GM21526 (cell line): ENCODE measurements around the gene PTPRG.

Experiments used
- ATAC-seq: cut with Tn5 transposase; IDR thresholded peaks from one replicate; pipeline ENCODE4 v1.9.1; 2021; ENCODE audit warnings: moderate library complexity; ENCODE audit not compliant: unreplicated experiment, low FRiP score

Gene PTPRG

GRCh38 chr3:61582846-61583245 is 21.5 kb downstream of the PTPRG start:
- no peak for ATAC-seq

- ATAC-seq = no peak
These were observed 22.8 kb downstream of the PTPRG start for GRCh38 chr3:61583890-61584875.

- no peak for ATAC-seq
These were observed 28.5 kb downstream of the PTPRG start for GRCh38 chr3:61589856-61590255.

GRCh38 chr3:61591300-61591699 is 29.9 kb downstream of the PTPRG start:
- ATAC-seq = no peak

DNA sequence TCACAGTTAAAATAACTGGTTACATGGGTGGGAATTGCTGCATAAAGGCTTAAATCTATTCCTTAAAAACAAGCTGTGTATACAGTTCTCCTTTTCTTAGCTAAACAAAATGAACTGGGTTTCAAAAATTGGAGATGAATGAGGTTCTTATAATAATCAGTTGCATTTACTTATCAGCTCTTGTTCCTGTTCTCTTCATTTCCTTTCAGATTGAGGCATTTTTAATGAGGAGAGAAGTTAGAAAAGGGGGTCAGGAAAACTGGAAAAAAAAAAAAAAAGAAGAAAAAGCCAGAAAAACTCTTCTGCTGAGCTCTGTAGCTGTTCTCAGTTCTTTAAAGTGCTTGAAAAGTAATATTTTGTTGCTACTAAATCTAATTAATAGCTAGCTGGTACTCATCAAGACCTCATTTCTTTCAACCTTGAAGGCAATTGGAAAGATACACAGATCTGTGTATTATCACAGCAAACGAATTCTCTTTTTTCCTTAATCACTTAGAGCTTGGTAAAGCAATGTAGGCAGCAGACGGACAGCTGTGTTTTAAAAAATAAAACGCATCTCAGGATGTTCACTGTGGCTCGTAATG is 32.2 kb downstream of the PTPRG start:
- ATAC-seq = no peak

DNA sequence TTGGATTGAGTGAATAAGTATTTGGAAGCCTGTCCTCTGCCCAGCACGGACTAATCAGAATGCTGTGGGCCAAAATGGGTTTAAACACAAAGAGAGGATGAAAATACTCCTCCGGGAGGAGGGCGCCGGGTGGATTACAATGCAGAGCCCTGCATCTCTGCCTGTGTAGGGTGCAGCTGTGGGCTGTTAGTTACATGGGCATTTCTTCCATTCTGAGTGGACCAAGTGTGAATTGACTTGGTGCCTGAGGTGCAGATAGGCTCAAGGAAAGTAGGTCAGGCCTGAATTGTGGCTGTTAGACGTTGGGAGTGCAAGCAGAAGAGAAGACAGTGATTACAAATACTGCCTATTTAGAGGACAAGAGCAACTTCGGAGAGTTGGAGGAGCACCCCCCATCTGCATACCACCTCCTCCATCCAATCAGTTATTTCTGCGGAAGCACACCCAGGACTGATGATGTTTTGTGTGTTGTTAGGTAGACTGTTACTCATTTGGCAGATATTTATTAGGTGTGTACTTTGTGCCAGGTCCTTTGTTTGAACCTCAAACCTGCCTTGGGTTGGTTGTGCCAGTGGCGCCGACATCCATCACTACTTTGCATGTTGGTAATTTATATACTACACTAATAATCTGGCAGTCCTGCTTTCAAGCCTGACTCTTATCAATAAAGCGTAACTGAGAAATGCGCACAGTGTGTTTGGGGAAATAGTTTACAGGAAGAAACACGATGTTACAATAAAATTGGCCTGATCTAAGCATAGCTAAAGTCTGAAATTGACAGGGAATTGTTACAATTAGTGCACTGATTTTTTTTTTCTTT is 33.0 kb downstream of the PTPRG start:
- no peak for ATAC-seq

DNA sequence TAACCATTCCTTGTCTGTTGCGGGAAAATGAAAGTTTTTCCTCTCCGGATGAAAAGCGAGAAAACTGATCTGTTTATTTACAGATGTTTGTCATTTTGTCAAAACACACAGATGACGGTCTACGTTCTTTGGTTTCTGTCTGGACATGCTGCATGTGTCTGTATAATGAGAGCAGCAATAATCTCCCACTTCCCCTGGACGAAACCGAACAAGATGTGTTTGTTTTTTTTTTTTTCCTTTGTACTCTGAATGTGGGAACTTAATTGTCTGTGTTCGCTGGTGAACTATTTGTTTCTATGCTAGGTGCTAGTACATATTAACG is 33.6 kb downstream of the PTPRG start:
- no peak for ATAC-seq

GRCh38 chr3:61595288-61595687 is 33.9 kb downstream of the PTPRG start:
- ATAC-seq = no peak

GRCh38 chr3:61595826-61596225 is 34.5 kb downstream of the PTPRG start:
- no peak for ATAC-seq

DNA sequence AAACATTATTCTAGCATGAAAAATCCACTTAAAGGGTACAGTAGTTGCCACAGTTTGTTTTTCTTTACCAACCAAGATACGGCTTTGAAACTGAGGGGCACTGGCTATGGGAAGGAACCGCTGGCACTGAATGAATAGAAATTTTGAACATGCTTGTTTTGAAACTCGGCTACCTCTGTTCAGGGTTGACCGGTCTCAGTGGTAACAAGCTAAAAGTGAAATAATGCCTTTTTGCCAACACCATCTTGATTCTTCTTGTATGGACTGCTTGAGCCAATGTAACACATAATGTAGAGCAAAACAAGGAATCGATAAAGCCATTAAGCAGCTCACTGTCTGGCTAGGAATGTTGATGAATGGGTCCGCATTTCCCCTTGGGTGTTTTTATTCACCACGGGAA is 36.5 kb downstream of the PTPRG start:
- no peak for ATAC-seq

DNA sequence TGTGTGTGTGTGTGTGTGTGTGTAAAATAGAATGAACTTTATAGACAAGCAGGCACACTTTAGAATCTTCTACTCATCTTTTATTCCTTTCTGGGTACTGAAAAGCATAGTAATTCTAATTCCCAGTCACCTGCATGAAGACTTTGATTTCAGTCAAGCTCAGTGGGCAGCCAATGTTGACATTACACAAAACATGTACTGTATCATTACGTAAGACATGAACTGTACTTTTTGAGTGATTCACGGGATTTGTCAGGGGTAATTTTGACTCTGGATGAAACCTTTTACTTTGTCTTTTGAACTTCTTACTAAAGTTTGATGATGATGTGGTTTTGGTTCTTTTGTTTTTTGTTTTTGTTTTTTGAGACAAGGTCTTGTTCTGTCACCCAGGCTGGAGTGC is 38.8 kb downstream of the PTPRG start:
- ATAC-seq = no peak

DNA sequence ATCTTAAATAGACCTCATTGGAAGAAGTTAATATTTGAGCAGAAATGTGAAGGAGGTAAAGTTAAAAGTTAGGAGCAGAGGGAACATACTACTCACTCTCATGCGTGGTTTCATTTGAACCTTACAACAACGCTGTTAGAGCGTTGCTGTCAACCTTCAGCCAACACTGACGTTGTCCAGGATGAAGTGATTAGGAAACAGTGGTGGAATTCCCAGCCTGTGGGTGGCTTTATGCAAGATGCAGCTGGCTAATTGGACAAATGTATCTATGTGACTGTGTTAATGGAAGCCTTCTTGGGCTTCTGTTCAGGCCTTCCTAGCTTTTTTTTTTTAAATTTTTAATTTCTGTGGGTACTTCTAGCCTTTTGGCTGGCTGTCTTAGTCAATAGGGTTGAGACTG is 40.5 kb downstream of the PTPRG start:
- ATAC-seq = no peak

DNA sequence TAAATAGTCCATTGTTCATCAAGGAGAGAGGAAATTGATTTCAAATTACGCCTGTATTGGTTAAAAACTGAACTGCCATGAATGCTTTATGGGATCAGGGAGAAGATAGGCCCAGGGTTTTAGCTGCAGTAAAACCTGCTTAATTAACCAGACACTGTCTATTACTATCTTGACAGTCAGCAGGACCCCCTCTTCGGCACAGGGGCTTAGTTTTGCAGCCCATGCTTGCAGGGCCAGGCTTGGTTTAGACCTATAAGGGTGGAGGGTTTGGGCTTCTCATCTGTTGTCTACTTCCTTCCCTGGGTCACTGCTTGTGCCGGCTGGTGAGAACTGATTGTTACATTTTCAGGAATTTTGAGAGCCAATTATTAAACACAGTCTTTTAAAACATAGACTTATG is 41.1 kb downstream of the PTPRG start:
- no peak for ATAC-seq

GRCh38 chr3:61605589-61606175 is 44.3 kb downstream of the PTPRG start:
- ATAC-seq = no peak

GRCh38 chr3:61606196-61606595 is 44.8 kb downstream of the PTPRG start:
- no peak for ATAC-seq

DNA sequence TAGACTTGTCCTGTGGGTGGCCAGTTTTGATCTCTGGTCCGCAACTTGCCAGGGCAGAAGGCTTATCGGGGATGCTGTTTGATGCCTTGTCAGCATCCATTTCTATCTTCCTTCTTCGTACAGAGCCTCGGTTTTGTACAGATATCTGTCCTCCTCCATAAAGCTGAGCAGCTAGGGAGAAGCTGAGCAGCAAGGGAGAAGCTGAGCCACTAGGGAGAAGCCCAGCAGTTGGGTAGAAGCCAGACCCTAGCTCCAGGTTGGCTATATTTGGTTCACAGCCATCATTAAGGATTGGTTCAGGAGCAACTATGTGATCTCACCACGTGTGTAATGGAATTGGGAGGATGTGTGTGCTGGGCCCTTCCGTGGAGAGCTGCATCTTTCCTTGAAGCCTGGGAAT is 46.7 kb downstream of the PTPRG start:
- ATAC-seq = no peak

GRCh38 chr3:61608711-61609110 is 47.3 kb downstream of the PTPRG start:
- no peak for ATAC-seq

DNA sequence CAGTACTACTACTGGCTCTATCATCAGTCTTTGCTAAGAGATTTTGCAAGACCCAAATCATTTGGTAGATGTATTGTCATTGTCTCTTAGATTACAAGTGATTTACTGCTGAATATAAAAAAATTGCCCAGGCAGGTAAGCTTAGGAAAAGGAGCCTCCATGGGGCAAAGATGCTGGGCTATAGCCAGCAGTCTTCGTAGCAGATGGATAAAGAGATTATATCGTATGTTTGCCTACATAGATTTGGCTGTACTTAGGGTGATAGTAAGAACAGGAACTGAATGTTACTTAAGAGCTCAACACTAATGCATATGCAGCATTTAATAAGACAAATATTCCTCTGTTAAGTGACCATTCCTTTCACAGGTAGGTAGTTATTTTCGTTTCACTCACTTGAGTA is 48.9 kb downstream of the PTPRG start:
- no peak for ATAC-seq

- ATAC-seq = no peak
These were observed 51.1 kb downstream of the PTPRG start for GRCh38 chr3:61612211-61613194.

GRCh38 chr3:61613666-61614065 is 52.3 kb downstream of the PTPRG start:
- no peak for ATAC-seq
